GM19023 (cell line): ENCODE measurements around the gene PGM2L1.
"Not testable (repeated sequence)": the region's sequence is repeated elsewhere in the genome, so short reads cannot be mapped to it uniquely, and the experiment has no call there.

Source experiments
- ATAC-seq: cut with Tn5 transposase; IDR thresholded peaks from one replicate; pipeline ENCODE4 v1.9.1; 2021; ENCODE audit warnings: mild to moderate bottlenecking, moderate library complexity; ENCODE audit not compliant: unreplicated experiment

Gene PGM2L1

GRCh38 chr11:74398244-74399159, at the start of gene PGM2L1:
TSS of gene PGM2L1 (minus strand) at chr11:74398433. CDS start at chr11:74398161, 272 bp downstream.
- ATAC-seq: peak; percentile 96

- ATAC-seq: no peak
These were observed 49.5 kb upstream of the PGM2L1 start for GRCh38 chr11:74447720-74448119.

GRCh38 chr11:74446532-74446938, 48.3 kb upstream of the PGM2L1 start:
- no peak for ATAC-seq

- no peak for ATAC-seq
These were observed 46.1 kb upstream of the PGM2L1 start for GRCh38 chr11:74444173-74444826.

GRCh38 chr11:74443071-74443864, 45.0 kb upstream of the PGM2L1 start:
- ATAC-seq: no peak

- no peak for ATAC-seq
These were observed 44.4 kb upstream of the PGM2L1 start for GRCh38 chr11:74442636-74443035.

GRCh38 chr11:74438681-74439080, 40.4 kb upstream of the PGM2L1 start:
- ATAC-seq: no peak

- no peak for ATAC-seq
These were observed 39.3 kb upstream of the PGM2L1 start for GRCh38 chr11:74437441-74438042.

GRCh38 chr11:74434528-74434927, 36.3 kb upstream of the PGM2L1 start:
- no peak for ATAC-seq

GRCh38 chr11:74429205-74429604, 31.0 kb upstream of the PGM2L1 start:
- no peak for ATAC-seq

- ATAC-seq: no peak
These were observed 29.2 kb upstream of the PGM2L1 start for GRCh38 chr11:74427384-74427886.

GRCh38 chr11:74425100-74425499, 26.9 kb upstream of the PGM2L1 start:
- ATAC-seq: no peak

GRCh38 chr11:74418509-74418895, 20.3 kb upstream of the PGM2L1 start:
- ATAC-seq: no peak

- ATAC-seq: no peak
These were observed 19.8 kb upstream of the PGM2L1 start for GRCh38 chr11:74417860-74418508.

- ATAC-seq: no peak
These were observed 19.2 kb upstream of the PGM2L1 start for GRCh38 chr11:74417379-74417804.

GRCh38 chr11:74416974-74417373, 18.7 kb upstream of the PGM2L1 start:
- ATAC-seq: not testable (repeated sequence)

GRCh38 chr11:74412733-74413359, 14.6 kb upstream of the PGM2L1 start:
- ATAC-seq: no peak

GRCh38 chr11:74412321-74412720, 14.1 kb upstream of the PGM2L1 start:
- no peak for ATAC-seq

- no peak for ATAC-seq
These were observed 11.4 kb upstream of the PGM2L1 start for GRCh38 chr11:74409633-74410032.
